GM15510 (cell line): Measurements from ENCODE around the gene TMEM256.

Source experiments
- POLR2A ChIP-seq: IDR thresholded peaks from 3 replicates; pipeline ENCODE4 v1.6.1; 2011; ENCODE audit warnings: borderline replicate concordance; ENCODE audit not compliant: insufficient read length; ENCODE audit errors: extremely low read depth

TMEM256 gene

DNA sequence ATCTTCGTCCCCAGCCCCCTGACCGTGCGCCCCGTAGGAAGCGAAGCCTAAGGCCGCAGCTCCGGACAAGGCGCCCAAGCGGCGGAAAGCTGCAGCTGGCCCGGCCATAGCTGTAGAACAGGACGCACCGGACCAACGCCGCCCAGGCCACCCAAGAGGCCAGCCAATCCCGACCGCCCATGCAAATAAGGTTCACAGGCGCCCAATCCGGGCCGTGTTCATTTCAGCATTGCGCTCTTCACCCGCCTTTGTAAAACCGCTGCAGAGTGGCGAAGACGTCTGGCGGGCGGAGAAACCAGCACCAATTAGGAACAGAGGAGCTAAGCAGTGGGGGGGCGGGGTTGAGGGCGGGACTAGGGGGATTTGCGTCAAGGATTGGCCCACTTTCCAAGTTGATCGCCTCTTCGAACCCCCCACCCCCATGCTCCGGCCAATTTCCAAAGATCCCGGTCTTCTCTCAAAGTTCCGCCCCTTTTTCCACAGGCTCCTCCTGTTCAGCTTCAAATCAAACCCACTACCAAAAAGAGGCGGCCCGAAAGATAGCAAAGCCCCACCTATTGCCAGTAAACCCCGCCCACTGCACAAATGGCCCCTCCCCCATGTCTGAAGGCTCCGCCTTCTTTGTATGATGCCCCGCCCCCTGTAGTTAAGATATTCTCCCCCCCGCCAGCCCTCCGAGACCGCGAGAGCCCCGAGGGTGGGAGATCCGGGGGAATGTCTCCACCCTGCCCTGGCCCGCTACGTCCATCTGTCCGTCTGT, at the start of gene TMEM256:
Gene TMEM256, minus strand, starts transcription at position 121 of the 760 bp plus-strand sequence. Its CDS starts 13 bp downstream, at position 108.
- peak; percentile 96 for TF ChIP-seq POLR2A

DNA sequence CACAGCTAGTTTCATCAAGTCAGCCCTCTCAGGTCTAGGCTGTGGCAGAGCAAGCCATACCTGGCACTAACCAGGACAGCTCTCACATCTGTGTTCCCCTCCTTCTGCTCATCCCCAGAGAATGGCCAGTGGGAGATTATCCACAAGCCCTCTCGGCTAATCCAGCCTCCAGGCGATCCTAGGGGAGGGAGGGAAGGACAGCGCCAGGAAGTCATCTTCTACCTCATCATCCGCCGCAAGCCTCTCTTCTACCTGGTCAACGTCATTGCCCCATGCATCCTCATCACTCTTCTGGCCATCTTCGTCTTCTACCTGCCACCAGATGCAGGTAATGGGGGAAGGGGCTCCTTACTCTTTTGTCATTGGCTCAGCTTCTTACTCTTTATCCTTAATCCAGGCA, 44.6 kb upstream of the TMEM256 start:
- TF ChIP-seq POLR2A: no peak

DNA sequence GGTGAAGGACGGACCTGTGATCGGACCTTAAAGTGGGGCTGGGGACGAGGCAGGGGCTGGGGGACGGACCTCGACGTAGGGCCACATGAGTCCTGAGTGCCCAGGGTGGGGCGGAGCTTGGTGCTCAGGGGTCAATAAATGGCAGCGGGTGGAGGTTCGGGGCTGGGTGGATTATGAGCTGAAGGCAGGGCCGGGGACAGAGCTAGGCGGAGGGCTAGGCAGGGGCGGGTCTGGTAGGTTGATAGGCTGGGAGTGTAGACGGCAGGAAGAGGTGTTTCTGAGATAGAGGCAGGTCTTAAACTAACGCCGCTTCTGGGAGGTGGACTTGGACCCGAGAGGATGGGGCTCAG, 41.7 kb upstream of the TMEM256 start:
- no peak for TF ChIP-seq POLR2A

DNA sequence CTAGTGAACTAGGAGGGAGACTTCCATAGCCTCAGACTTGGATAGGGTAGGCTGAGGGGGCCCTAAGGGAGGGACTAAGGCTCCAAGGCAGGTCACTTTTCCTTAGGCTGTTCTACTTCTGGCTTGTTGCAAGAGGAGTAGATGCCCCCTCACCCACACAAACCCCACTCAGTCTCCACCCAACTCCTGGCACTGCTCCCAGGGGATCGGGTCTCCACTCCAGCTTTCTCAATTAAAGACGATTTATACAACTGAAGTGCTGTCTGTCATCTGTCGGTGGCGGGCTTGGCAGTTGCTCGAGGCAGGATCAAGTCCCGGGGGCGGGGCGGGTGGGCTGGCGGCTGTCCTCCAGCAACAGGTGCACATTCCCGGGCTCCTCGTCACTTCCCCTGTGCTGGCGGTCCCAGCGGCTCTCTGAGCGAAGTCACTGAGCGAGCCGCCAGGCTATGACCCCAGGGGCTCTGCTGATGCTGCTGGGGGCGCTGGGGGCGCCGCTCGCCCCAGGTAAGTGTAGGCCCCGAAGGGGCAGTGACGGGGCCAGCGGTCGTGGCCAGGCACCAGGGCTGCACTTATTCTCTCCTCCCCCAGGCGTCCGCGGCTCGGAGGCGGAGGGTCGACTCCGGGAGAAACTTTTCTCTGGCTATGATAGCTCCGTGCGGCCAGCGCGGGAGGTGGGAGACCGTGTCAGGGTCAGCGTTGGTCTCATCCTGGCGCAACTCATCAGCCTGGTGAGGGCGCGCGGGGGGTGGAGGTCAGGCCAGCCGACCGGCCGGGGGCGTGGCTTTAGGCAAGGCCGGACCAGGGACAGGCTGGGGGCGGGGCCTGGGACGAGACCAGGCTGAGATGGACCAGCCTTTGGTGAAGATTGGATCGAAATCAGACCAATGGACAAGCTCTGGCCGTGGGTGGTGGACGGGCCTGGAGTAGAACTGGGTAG, 41.1 kb upstream of the TMEM256 start, which contains the start of gene CHRNB1:
Gene CHRNB1, plus strand, starts transcription at position 380 of the 937 bp plus-strand sequence. Its CDS starts 67 bp downstream, at position 447.
- TF ChIP-seq POLR2A: no peak

DNA sequence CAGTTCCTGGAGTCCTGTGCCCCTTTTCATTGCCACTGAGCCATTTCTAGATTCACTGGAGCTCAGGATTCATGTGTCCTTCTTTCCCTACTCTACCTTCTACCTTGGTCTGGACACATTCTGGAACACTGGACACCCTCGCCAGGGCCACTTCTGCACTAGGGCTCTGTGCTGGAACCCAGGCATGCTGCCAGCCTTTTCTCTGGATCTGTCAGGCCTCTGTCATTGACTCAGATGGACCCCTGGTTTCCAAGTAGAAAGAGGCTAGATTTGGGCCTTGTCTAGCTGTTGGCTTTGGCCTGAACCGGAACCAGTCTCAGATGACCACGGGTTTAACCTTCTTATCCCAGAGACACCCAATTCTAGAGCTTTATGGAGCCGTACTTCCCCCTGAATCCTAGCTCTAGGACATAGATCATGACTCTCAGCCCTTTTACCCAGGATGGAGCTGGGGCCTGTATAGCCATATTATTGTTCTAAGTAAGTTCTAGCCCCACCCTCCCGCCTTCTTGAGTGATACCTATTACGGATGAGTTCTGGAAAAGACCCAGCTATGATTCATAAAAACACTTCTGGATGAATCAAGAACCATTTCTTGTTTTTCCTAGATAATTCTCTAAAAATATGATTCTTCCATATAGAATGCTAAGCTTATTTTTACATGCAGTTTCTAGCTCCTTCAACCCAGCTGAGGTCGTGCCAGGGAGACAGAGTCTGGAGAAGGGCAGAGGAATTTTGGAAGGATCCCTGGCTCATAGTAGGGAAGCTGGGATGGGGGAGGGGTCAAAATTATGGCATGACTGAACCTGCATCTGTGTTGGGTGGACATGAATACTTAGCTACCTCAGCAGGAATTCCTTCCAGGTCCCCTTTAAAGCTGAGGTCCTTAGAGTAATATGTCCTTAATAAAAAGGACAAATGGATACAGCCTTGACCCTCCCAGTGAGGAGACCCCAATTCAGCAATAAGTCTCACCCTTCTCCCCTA, 39.9 kb upstream of the TMEM256 start:
- TF ChIP-seq POLR2A: no peak

DNA sequence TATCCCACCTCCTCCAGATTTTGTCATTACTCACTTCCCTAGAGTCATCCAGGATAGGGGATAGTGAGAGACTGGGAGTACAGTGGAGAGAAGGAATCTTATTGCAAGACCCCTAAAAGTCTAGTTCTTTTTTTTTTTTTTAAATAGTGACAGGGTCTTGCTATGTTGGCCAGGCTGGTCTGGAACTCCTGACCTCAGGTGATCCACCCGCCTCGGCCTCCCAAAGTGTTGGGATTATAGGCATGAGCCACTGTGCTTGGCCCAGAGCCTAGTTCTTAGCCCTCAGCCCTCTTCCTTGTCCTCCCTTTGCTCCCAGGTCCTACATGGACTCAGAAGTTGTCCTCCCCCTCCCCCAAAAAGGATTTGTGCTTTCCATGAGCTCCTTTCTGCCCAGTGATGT, 38.2 kb upstream of the TMEM256 start:
- TF ChIP-seq POLR2A: no peak

DNA sequence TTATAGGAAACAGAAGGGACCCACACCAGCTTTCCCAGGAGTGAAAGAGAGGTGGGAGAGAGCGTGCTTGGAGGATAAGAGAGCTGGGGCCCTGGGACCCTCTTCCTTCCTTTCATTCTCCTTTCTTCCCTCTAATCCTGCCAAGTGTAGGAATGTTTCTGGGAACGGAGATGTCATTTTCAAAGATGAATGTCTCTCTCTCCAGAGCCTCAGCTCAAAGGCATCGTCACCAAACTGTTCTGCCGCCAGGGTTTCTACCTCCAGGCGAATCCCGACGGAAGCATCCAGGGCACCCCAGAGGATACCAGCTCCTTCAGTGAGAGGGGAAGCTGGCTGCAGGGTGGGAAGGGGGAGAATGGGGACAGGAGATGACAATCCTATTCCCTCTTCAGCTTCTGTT, 37.4 kb upstream of the TMEM256 start:
- no peak for TF ChIP-seq POLR2A

DNA sequence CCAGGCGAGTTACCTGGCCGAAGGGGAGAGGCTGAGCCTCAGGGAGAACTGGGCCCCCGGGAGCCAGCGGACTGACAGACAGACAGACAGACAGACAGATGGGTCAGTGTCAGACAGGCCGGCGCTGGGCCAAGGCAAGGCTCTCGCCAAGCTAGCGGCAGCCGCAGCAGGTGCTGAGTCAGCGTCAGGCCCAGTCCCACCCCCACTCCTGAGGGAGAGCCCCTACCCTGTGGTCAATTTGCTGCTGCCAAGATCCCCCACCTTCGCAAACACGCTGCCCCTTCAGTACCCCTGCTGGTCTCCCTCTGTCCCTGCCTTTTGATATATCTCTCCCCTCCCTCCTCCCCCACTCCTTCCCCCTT, 36.9 kb upstream of the TMEM256 start:
- TF ChIP-seq POLR2A: peak; percentile 18

DNA sequence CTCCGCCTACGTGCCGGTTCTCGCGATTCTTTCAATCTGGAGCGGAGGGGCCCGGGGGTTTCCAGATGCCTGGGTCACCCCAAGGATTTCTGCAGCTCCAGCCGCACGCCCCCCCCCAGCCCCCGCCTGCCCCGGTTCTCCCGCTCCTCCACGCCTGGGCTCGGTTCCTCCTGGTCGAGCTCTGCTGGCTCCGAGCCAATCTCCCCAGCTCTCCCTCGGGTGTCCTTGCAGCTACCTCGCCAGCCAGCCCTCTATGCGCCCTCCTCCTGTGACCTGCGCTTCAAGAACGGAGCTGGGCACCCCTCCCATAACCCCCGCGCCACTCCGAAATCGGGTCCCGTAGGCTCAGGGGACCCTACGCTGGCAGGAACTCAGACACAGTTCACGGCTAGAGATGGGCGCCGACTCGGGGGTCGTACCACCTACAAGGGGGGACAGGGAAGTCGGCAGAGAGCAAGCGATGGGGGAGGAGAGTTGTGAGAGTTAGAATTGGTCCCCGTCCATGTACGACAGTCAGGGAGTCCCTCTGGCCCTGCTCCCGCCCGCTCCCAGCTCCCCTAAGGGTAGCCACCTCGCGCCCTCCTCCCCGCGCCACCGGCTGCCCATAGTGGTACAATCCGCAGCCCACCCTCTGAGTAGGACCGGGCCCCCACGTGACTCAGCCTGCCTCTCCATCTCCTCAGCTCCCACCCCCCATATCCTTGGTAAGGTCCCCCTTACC, 36.4 kb upstream of the TMEM256 start:
- TF ChIP-seq POLR2A: no peak

DNA sequence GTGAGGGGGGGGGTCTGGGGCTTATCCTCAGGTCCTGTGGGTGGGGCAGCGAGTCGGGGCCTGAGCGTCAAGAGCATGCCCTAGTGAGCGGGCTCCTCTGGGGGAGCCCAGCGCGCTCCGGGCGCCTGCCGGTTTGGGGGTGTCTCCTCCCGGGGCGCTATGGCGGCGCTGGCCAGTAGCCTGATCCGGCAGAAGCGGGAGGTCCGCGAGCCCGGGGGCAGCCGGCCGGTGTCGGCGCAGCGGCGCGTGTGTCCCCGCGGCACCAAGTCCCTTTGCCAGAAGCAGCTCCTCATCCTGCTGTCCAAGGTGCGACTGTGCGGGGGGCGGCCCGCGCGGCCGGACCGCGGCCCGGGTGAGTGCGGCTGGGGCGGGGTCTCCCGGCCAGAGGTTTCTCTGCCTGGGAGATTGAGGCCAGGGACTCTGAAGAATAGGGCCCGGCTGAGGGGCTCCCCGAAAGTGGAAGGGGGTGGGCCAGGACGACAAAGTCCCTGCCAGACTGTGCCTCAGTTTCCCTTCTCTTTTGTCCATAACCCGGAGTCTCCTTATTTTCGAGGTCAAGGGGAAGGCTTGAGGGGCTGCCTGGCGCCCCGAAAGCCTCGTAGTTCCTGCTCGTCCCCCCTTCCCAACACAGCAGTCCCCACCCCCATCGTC, 35.7 kb upstream of the TMEM256 start, which contains the start of gene FGF11:
Gene FGF11, plus strand, starts transcription at position 51 of the 651 bp plus-strand sequence. Its CDS starts 109 bp downstream, at position 160.
- no peak for TF ChIP-seq POLR2A

DNA sequence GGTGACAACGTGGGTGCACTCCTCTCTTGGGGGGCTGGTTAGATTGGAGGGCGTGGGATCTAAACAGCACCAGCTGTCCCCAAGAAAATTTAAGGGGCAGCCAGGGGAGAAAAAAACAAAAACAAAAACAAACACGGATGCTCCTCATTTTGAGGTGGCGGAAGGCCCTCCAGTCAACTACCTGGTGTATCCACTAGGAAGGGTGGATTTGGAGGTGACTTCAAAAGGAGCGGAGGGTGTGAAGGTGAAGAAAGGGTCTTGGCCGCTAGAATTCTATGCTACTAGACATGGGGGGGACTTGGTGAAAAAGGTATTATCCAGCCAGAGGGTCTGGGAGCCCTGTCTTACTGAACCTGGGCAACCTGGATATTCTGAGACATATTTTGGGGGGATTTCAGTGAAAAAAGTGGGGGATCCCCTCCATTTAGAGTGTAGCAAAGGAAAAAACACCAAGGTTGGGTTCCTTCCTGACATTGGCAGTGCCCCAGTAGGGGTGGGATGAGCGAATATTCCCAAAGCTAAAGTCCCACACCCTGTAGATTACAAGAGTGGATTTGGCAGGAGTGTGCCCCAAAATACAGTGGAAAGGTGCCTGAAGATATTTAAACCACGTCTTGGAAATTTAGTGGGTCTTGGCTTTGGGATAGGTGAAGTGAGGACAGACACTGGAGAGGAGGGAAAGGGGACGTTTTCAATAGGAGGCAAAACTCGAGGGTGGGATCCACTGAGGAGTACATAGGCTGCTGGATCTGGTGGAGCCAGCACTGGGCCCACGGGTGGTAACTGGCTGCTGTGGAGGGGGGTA, 35.0 kb upstream of the TMEM256 start:
- TF ChIP-seq POLR2A: no peak

DNA sequence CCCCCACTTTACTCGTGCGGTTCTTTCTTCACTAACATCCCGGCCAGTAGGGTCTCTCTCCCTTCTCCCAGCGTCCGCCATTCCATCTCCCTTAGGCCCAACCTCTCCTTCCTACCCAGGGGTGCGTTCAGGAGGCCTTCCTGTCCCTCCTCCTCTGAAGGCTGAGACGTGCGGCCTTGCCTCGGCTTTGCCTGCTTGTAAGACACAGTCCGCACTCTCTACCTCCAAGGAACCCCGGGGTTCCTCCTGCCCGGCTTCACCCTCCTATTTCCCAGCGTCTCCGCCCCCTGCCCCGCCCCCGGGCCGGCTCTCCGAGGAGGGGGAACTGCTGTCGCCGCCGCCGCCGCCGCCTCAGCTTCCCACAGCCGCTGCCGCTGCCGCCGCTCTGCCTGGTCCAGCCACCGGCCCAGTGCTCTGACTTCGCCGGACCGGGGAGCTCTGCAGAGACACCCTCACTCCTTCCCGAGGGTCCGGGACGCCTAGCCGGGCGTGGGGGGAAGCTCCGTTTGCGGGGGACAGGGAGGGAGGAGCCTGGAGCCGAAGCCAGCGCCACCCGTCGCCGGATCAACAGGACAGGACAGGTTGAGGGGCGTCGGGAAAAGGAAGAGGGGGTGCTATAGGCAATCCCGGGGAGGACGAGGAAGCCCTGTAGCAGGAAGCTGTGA, 34.2 kb upstream of the TMEM256 start:
- no peak for TF ChIP-seq POLR2A
